Endothelial cell of umbilical vein (primary cell): ENCODE measurements around the gene SMG9. TPM values are rescaled to one million over a fixed set of nuclear protein-coding genes. Genes with fewer than 3 reads are reported as not detected.

Source experiments
- BruUV-seq: library from RNA; stranded (reverse); fragments of 400-500 nt; replicated peaks from 2 replicates; lab custom pipeline; 2021; lab: Mats Ljungman, UMichigan
- CTCF ChIA-PET: fragments of 300-600, 350-600 bp; sonication (Branson Sonifier 250); formaldehyde crosslinking; loops from one replicate; lab custom pipeline; 2021; ENCODE audit warnings: antibody characterized with exemption, inconsistent platforms; lab: Charles Lee
- POLR2A ChIA-PET: fragments of 300-600, 350-600 bp; sonication (Branson Sonifier 250); formaldehyde crosslinking; loops from one replicate; lab custom pipeline; 2021; ENCODE audit warnings: antibody characterized with exemption, inconsistent platforms; lab: Charles Lee
- DNase-seq: peaks from one replicate; pipeline ENCODE4 v3.0.0-alpha.2; 2011; ENCODE audit warnings: low read depth, low spot score
- FAIRE-seq: peaks from 2 replicates; lab custom pipeline; 2011; peaks lifted over from hg19 to GRCh38; lab: Jason Lieb, UNC
- H2AFZ ChIP-seq: 2 replicates; pipeline ENCODE4 v1.6.0; 2012; ENCODE audit warnings: low read depth, low read length, control low read depth, inconsistent platforms
- H3K27ac ChIP-seq: 2 replicates; pipeline ENCODE4 v1.5.1; 2011; ENCODE audit warnings: low read depth, mild to moderate bottlenecking, control low read depth, low read length, moderate library complexity; ENCODE audit not compliant: insufficient read depth
- H3K27me3 ChIP-seq, 2 experiments: 2 replicates each; pipeline versions ENCODE4 v1.6.0 to v1.6.1; 2011; ENCODE audit warnings: low read length in 2 of 2, mixed read lengths in 1 of 2; ENCODE audit not compliant: control insufficient read depth in 2 of 2, insufficient read depth in 2 of 2
- H3K36me3 ChIP-seq, 2 experiments: 2 replicates in 1 of 2; 3 replicates in 1 of 2; pipeline ENCODE4 v1.5.1; 2011; ENCODE audit warnings: low read length in 2 of 2, mild to moderate bottlenecking in 1 of 2, moderate library complexity in 1 of 2; ENCODE audit not compliant: control insufficient read depth in 2 of 2, insufficient read depth in 2 of 2; ENCODE audit errors: extremely low read depth in 1 of 2
- H3K4me1 ChIP-seq: 3 replicates; pipeline ENCODE4 v1.5.1; 2011; ENCODE audit warnings: mild to moderate bottlenecking, low read length; ENCODE audit not compliant: control insufficient read depth, insufficient read depth; ENCODE audit errors: extremely low read depth
- H3K4me2 ChIP-seq: 2 replicates; pipeline ENCODE4 v1.6.1; 2011; ENCODE audit warnings: low read length, control low read depth, mixed read lengths; ENCODE audit not compliant: insufficient read depth
- H3K4me3 ChIP-seq, 3 experiments: fragments of 200-600 bp in 1 of 3; sonication (generic), shearing (Covaris generic) in 1 of 3; replicated peaks in 1 of 3; 2 replicates each; pipeline ENCODE4 v1.5.1; 2011 to 2016; ENCODE audit warnings: control low read depth in 3 of 3, low read length in 3 of 3, mild to moderate bottlenecking in 2 of 3, inconsistent platforms in 1 of 3, low read depth in 1 of 3, moderate library complexity in 1 of 3; ENCODE audit not compliant: insufficient read depth in 1 of 3
- H3K79me2 ChIP-seq: 2 replicates; pipeline ENCODE4 v1.6.0; 2012; ENCODE audit warnings: low read length, inconsistent platforms; ENCODE audit not compliant: control insufficient read depth, insufficient read depth
- H3K9ac ChIP-seq: replicated peaks from 2 replicates; pipeline ENCODE3; 2011; ENCODE audit warnings: low read length, control low read depth; ENCODE audit not compliant: insufficient read depth; ENCODE audit errors: extremely low read depth
- H3K9me1 ChIP-seq: replicated peaks from 3 replicates; pipeline ENCODE4 v1.6.0; 2011; ENCODE audit warnings: mild to moderate bottlenecking, low read length; ENCODE audit not compliant: control insufficient read depth, insufficient read depth; ENCODE audit errors: extremely low read depth
- H3K9me3 ChIP-seq: replicated peaks from 2 replicates; pipeline ENCODE4 v1.5.1; 2012; ENCODE audit warnings: low read length, inconsistent platforms; ENCODE audit not compliant: control insufficient read depth, insufficient read depth
- H4K20me1 ChIP-seq: replicated peaks from 2 replicates; pipeline ENCODE3; 2011; ENCODE audit warnings: mild to moderate bottlenecking, low read length; ENCODE audit not compliant: control insufficient read depth, insufficient read depth; ENCODE audit errors: extremely low read depth
- EZH2 ChIP-seq: IDR thresholded peaks from 2 replicates; pipeline ENCODE4 v1.6.1; 2012; ENCODE audit warnings: borderline replicate concordance, low read depth, mild to moderate bottlenecking, moderate library complexity, low read length, inconsistent platforms; ENCODE audit not compliant: severe bottlenecking
- FOS ChIP-seq: IDR thresholded peaks from 2 replicates; pipeline ENCODE4 v1.6.1; 2011; ENCODE audit warnings: mild to moderate bottlenecking, low read length, moderate library complexity, borderline replicate concordance; ENCODE audit not compliant: insufficient read depth
- GATA2 ChIP-seq: IDR thresholded peaks from 2 replicates; pipeline ENCODE4 v1.7.0; 2011; ENCODE audit warnings: low read depth, mild to moderate bottlenecking, moderate library complexity, mixed read lengths, low read length; ENCODE audit not compliant: insufficient read length, insufficient read depth
- JUN ChIP-seq: IDR thresholded peaks from 2 replicates; pipeline ENCODE4 v1.6.1; 2011; ENCODE audit warnings: borderline replicate concordance, low read depth; ENCODE audit not compliant: insufficient read length, insufficient read depth
- MYC ChIP-seq: IDR thresholded peaks from one replicate; pipeline ENCODE4 v1.6.1; 2011; ENCODE audit warnings: mild to moderate bottlenecking, low read depth, low read length
- POLR2A ChIP-seq: IDR thresholded peaks from 2 replicates; pipeline ENCODE4 v1.6.1; 2012; ENCODE audit warnings: low read depth, mild to moderate bottlenecking, control low read depth, low read length
- POLR2AphosphoS5 ChIP-seq: IDR thresholded peaks from 2 replicates; pipeline ENCODE4 v1.6.1; 2012; ENCODE audit warnings: low read depth, mild to moderate bottlenecking, control low read depth, low read length, moderate library complexity; ENCODE audit not compliant: insufficient read depth
- dilution Hi-C: fragments of 300-500 bp; cut with MboI; formaldehyde crosslinking; loops from one replicate; pipeline ENCODE4 v1.15.0; 2019; ENCODE audit warnings: low sequenced_read_pairs; ENCODE audit not compliant: extremely low pct_ligation_motif_present
- intact Hi-C: fragments of 100-400 bp; cut with micrococcal nuclease; formaldehyde crosslinking; loops from one replicate; pipeline ENCODE4 v1.10.0; 2022
- polyA plus RNA-seq, 4 experiments: library from polyadenylated mRNA; depleted of rRNA in 3 of 4; stranded (reverse) in 3 of 4; unstranded in 1 of 4; fragments of >200 nt; gene quantifications; 2 replicates each; pipeline versions ENCODE4 v1.2.1 to v1.2.3, GENCODE V29; 2011 to 2012; ENCODE audit warnings: missing spikeins in 1 of 4
- total RNA-seq: library from RNA; stranded (reverse); gene quantifications from 2 replicates; pipeline ENCODE4 v1.2.3, GENCODE V29; 2021
- TF ChIP-seq, protein P1 (sequence below): IDR thresholded peaks from 2 replicates; pipeline ENCODE4 v1.6.1; 2011; ENCODE audit not compliant: insufficient read depth, insufficient read length
- TF ChIP-seq, protein P2 (sequence below), 2 donors: IDR thresholded peaks; 1 replicate in 1 of 2; 2 replicates in 1 of 2; pipeline ENCODE4 v1.5.1; 2011; ENCODE audit warnings: low read length in 2 of 2, mild to moderate bottlenecking in 2 of 2, moderate library complexity in 2 of 2, control low read depth in 1 of 2, inconsistent platforms in 1 of 2, low read depth in 1 of 2; ENCODE audit not compliant: insufficient read depth in 1 of 2; ENCODE audit errors: extremely low read depth in 1 of 2

The SMG9 gene
- total and polyA plus RNA-seq, 2 donors (not counting 3 experiments of a cell fraction or from before 2014, with no cell fraction given) = 25.5 to 45.0 TPM

DNA sequence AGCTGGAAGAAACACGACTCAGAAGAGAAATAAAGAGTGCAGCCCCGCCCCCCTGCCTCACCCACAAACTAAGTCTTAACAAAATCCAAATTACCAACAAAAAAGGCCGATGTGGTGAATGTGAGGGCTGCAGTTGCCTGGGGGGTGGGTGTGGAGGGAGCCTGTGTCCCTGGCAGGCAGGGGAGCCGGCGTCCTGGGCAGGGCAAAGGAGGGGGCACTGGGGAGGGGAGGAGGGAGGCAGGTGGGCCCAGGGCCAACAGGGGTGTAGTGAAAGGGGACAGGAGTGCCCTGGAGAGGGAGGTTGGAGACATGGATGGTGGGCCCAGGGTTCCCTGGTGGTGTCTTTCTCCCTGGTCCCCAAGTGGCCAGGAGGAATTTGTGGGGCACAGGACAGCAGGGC lies 34.8 kb downstream of the SMG9 start:
- H3K27me3 ChIP-seq = no peaks in the 10 kb centered on the region
- no peaks in the 10 kb centered on the region for H3K4me1 ChIP-seq
- no peak for FAIRE-seq
- intact Hi-C loops = no loop called here
- no peak overlapping the region for H2AFZ ChIP-seq
- no peak for TF ChIP-seq POLR2AphosphoS5
- no peak overlapping the region for H3K27ac ChIP-seq
- no peaks in the 10 kb centered on the region for H3K36me3 ChIP-seq
- H3K9me3 ChIP-seq = no peaks in the 10 kb centered on the region
- H3K79me2 ChIP-seq = no peaks in the 10 kb centered on the region
- no TSS peak for BruUV-seq
- no peak overlapping the region for H3K4me3 ChIP-seq
- no peak for DNase-seq
- dilution Hi-C loops = no loop called here
- H3K9ac ChIP-seq = no peak overlapping the region
- ChIA-PET POLR2A (no interaction called here), CTCF (no interaction called here)
- H4K20me1 ChIP-seq = no peaks in the 10 kb centered on the region
- no peaks in the 10 kb centered on the region for H3K9me1 ChIP-seq
- H3K4me2 ChIP-seq = no peak overlapping the region

DNA sequence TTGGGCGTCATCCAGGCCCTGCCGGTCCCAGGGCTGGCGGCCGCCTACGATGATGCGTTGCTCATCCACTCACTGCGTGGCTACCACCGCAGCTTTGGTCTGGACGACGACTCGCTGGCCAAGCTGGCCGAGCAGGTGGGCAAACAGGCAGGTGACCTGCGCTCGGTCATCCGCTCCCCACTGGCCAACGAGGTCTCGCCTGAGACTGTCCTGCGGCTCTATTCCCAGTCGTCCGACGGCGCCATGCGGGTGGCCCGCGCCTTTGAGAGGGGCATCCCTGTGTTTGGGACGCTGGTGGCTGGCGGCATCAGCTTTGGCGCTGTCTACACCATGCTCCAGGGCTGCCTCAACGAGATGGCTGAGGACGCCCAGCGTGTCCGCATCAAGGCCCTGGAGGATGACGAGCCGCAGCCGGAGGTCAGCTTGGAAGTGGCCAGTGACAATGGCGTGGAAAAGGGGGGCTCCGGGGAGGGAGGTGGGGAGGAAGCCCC lies 35.3 kb downstream of the SMG9 start:
- no peaks in the 10 kb centered on the region for H3K9me1 ChIP-seq
- no peaks in the 10 kb centered on the region for H3K9me3 ChIP-seq
- no peaks in the 10 kb centered on the region for H3K27me3 ChIP-seq
- H3K27ac ChIP-seq = no peak overlapping the region
- no peaks in the 10 kb centered on the region for H3K36me3 ChIP-seq
- H4K20me1 ChIP-seq = no peaks in the 10 kb centered on the region
- ChIA-PET CTCF (no interaction called here), POLR2A (no interaction called here)
- FAIRE-seq = no peak
- no peaks in the 10 kb centered on the region for H3K4me1 ChIP-seq
- intact Hi-C loops (no loop called here), dilution Hi-C loops (no loop called here)
- no peak overlapping the region for H2AFZ ChIP-seq
- H3K4me2 ChIP-seq = no peak overlapping the region
- TF ChIP-seq MYC = no peak
- TF ChIP-seq EZH2 = no peak
- no peak for TF ChIP-seq POLR2AphosphoS5
- no peak for TF ChIP-seq POLR2A
- TF ChIP-seq, protein P1, sequence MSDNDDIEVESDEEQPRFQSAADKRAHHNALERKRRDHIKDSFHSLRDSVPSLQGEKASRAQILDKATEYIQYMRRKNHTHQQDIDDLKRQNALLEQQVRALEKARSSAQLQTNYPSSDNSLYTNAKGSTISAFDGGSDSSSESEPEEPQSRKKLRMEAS = no peak
- TF ChIP-seq, protein P2, sequence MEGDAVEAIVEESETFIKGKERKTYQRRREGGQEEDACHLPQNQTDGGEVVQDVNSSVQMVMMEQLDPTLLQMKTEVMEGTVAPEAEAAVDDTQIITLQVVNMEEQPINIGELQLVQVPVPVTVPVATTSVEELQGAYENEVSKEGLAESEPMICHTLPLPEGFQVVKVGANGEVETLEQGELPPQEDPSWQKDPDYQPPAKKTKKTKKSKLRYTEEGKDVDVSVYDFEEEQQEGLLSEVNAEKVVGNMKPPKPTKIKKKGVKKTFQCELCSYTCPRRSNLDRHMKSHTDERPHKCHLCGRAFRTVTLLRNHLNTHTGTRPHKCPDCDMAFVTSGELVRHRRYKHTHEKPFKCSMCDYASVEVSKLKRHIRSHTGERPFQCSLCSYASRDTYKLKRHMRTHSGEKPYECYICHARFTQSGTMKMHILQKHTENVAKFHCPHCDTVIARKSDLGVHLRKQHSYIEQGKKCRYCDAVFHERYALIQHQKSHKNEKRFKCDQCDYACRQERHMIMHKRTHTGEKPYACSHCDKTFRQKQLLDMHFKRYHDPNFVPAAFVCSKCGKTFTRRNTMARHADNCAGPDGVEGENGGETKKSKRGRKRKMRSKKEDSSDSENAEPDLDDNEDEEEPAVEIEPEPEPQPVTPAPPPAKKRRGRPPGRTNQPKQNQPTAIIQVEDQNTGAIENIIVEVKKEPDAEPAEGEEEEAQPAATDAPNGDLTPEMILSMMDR (IDR thresholded peaks at IDR 0.05; ENCODE audit: extremely low read depth in 1 of 2, insufficient read depth in 1 of 2, low read depth in 1 of 2, low read length in 2 of 2) = no peak
- no peak for TF ChIP-seq JUN
- no peak for TF ChIP-seq FOS
- no peak for TF ChIP-seq GATA2
- BruUV-seq = no TSS peak
- no peak for DNase-seq
- H3K79me2 ChIP-seq = no peaks in the 10 kb centered on the region
- H3K9ac ChIP-seq = no peak overlapping the region
- no peak overlapping the region for H3K4me3 ChIP-seq
